ENCODE data around the gene C12orf57. TPM values are rescaled to one million over a fixed set of nuclear protein-coding genes. Genes with fewer than 3 reads are reported as not detected.

C12orf57 gene
- total RNA-seq, 4 donors from 2014 or later: 303 to 452 (median 386) TPM

DNA sequence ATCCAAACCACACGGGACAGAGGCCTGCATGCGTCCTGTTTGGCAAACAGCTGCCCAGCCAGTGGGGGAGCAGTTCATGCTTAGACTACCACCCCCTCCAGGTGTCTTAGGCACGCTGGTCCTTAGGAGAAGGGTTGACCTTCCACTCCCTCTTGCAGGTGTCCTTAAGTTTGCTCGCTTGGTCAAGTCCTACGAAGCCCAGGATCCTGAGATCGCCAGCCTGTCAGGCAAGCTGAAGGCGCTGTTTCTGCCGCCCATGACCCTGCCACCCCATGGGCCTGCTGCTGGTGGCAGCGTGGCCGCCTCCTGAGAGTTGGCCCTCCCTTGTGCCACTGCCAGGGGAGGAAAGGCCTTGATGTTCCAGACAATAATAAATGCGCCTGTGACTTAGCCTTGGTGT, 1.8 kb downstream of the C12orf57 start:
- intact Hi-C loops (cut with DNase I; ENCODE audit: low total_unique reads): no loop called here
- H3K4me3 ChIP-seq: peak overlapping the region in 1 of 4 donors; percentile 52

DNA sequence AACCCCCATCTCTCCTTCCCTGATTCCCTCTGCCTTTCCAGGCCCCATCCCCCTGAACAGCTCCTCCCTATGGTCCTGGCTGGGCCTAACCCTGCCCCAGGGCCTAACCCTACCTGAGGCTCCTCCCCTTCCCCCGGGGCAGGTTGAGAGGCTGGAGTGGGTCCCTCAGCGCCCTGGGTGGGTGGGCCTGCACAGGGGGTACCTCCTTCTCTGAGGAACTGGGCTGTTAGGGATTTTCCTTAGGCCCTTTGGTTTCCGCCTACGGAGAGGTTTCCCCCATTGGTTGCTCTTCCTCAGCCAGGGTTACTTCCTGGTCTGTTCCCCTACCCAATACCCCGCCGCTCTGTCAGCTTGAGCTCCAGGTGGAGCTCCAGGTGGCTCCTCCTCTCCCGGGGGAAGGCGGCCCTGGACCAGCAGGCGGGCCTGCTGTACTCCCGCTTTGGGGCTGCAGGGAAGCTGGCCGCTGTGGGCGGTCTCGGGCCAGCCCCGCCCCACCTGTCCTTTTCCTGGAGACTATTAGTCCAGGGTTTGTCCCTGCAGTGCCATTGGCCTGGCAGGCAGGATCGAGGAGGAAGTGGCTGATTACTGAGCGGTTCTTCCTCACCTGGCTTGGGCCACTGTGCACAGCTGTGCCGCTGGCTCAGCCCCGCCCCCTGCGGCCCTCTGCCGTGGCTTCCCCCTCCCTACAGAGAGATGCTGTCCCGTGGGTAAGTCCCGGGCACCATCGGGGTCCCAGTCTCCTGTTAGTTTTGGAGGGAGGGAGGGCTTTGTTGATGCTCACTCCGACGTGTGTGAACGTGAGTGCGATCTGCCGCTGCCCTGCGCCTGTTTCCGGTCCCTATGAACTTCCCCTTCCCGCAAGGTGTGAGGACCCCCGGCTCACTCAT, 2.5 kb downstream of the C12orf57 start:
- WGBS, 2 donors (ENCODE audit: low coverage in 1 of 2): 14 to 27% methylated on average over 3 to 29 of the region's 32 CpGs
- H3K27me3 ChIP-seq: no peaks in the 10 kb centered on the region
- peak overlapping the region; percentile 93 to 99 (median 95) for H3K27ac ChIP-seq
- in situ Hi-C loops (cut with MboI; ENCODE audit: low pct_ligation_motif_present in 1 of 4, low pct_unique_long_range_greater_than_20kb in 1 of 4, low sequenced_read_pairs in 3 of 4) (loop anchor here in 3 of 4 donors (10.0 to 25.0 kb wide), 2 partner anchors 159 to 166 kb away; partner anchors contain the start of gene C1RL (in 3 of the 3)), intact Hi-C loops (cut with DNase I; ENCODE audit: low total_unique reads) (no loop called here)
- peaks cover 21 to 50% (median 28%) of the 10 kb centered on the region in 4 donors for H3K4me1 ChIP-seq
- H3K4me3 ChIP-seq: peak overlapping the region; percentile 26 to 52 (median 34)
- no peaks in the 10 kb centered on the region for H3K9me3 ChIP-seq
- TF ChIP-seq EP300 (IDR thresholded peaks at IDR 0.05; ENCODE audit: low read depth) (no peak), POLR2AphosphoS5 (IDR thresholded peaks at IDR 0.05) (peak; percentile 83 to 98 (median 93)), CTCF (IDR thresholded peaks at IDR 0.05) (peak in 1 of 5 experiments; percentile 8), POLR2A (IDR thresholded peaks at IDR 0.05) (peak; percentile 92)
- H3K36me3 ChIP-seq: no peaks in the 10 kb centered on the region
- DNase-seq: peak; percentile 95

More for the DNA sequence above, 1.8 kb downstream of the C12orf57 start:
- Histone ChIP-seq H3K27me3 (no peaks in the 10 kb centered on the region), H3K36me3 (no peaks in the 10 kb centered on the region), H3K27ac (peak overlapping the region; percentile 93 to 99 (median 95)), H3K4me1 (peaks cover 21 to 50% (median 28%) of the 10 kb centered on the region in 4 donors), H3K9me3 (no peaks in the 10 kb centered on the region)
- in situ Hi-C loops (cut with MboI; ENCODE audit: low pct_ligation_motif_present in 1 of 4, low pct_unique_long_range_greater_than_20kb in 1 of 4, low sequenced_read_pairs in 3 of 4): loop anchor here in 3 of 4 donors (10.0 to 25.0 kb wide), 2 partner anchors 159 to 167 kb away; partner anchors contain the start of gene C1RL (in 3 of the 3)
- DNase-seq: no peak
- 70% methylated on average over 11 of the region's 11 CpGs; no CpG with 5 or more reads in 1 of the 2 donors for WGBS, 2 donors (ENCODE audit: low coverage in 1 of 2)
- no peak for TF ChIP-seq POLR2AphosphoS5 (IDR thresholded peaks at IDR 0.05)
- no peak for TF ChIP-seq POLR2A (IDR thresholded peaks at IDR 0.05)
- no peak for TF ChIP-seq CTCF (IDR thresholded peaks at IDR 0.05)
- no peak for TF ChIP-seq EP300 (IDR thresholded peaks at IDR 0.05; ENCODE audit: low read depth)

GRCh38 chr12:6946920-6947374, 3.1 kb downstream of the C12orf57 start:
- in situ Hi-C loops (cut with MboI; ENCODE audit: low pct_ligation_motif_present in 1 of 4, low pct_unique_long_range_greater_than_20kb in 1 of 4, low sequenced_read_pairs in 3 of 4) (loop anchor here in 3 of 4 donors (10.0 to 25.0 kb wide), 2 partner anchors 158 to 165 kb away; partner anchors contain the start of gene C1RL (in 3 of the 3)), intact Hi-C loops (cut with DNase I; ENCODE audit: low total_unique reads) (no loop called here)
- peak overlapping the region; percentile 26 to 52 (median 34) for H3K4me3 ChIP-seq
- no peaks in the 10 kb centered on the region for H3K9me3 ChIP-seq
- H3K27me3 ChIP-seq: no peaks in the 10 kb centered on the region
- WGBS, 2 donors (ENCODE audit: low coverage in 1 of 2): 41 to 43% methylated on average over 6 to 8 of the region's 8 CpGs
- TF ChIP-seq POLR2AphosphoS5 (IDR thresholded peaks at IDR 0.05): no peak
- TF ChIP-seq CTCF (IDR thresholded peaks at IDR 0.05): no peak
- no peak for TF ChIP-seq EP300 (IDR thresholded peaks at IDR 0.05; ENCODE audit: low read depth)
- TF ChIP-seq POLR2A (IDR thresholded peaks at IDR 0.05): no peak
- H3K27ac ChIP-seq: peak overlapping the region; percentile 93 to 99 (median 95)
- peaks cover 21 to 50% (median 28%) of the 10 kb centered on the region in 4 donors for H3K4me1 ChIP-seq
- H3K36me3 ChIP-seq: no peaks in the 10 kb centered on the region
- no peak for DNase-seq

GRCh38 chr12:6947615-6948014, 3.8 kb downstream of the C12orf57 start:
- WGBS, 2 donors (ENCODE audit: low coverage in 1 of 2): 82 to 92% methylated on average over 8 of the region's 8 CpGs
- Histone ChIP-seq H3K27ac (no peak overlapping the region), H3K27me3 (no peaks in the 10 kb centered on the region), H3K36me3 (no peaks in the 10 kb centered on the region), H3K4me3 (no peak overlapping the region), H3K4me1 (peaks cover 21 to 44% (median 27%) of the 10 kb centered on the region in 4 donors), H3K9me3 (no peaks in the 10 kb centered on the region)
- no peak for DNase-seq
- in situ Hi-C loops (cut with MboI; ENCODE audit: low pct_ligation_motif_present in 1 of 4, low pct_unique_long_range_greater_than_20kb in 1 of 4, low sequenced_read_pairs in 3 of 4): loop anchor here in 3 of 4 donors (10.0 to 25.0 kb wide), 2 partner anchors 157 to 165 kb away; partner anchors contain the start of gene C1RL (in 3 of the 3)
- intact Hi-C loops (cut with DNase I; ENCODE audit: low total_unique reads): no loop called here
- TF ChIP-seq EP300 (IDR thresholded peaks at IDR 0.05; ENCODE audit: low read depth) (no peak), CTCF (IDR thresholded peaks at IDR 0.05) (no peak), POLR2AphosphoS5 (IDR thresholded peaks at IDR 0.05) (no peak)

Measured in transverse colon (tissue), 4 donors.